NCI-H748 (cell line): ENCODE measurements around the gene SPANXA1.
"Not testable (repeated sequence)": the region's sequence is repeated elsewhere in the genome, so short reads cannot be mapped to it uniquely, and the experiment has no call there.

Source experiments
- DNase-seq: peaks from one replicate; lab custom pipeline; 2025; ENCODE audit not compliant: unreplicated experiment; lab: John Stamatoyannopoulos, UW

Gene SPANXA1, protein sequence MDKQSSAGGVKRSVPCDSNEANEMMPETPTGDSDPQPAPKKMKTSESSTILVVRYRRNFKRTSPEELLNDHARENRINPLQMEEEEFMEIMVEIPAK

DNA sequence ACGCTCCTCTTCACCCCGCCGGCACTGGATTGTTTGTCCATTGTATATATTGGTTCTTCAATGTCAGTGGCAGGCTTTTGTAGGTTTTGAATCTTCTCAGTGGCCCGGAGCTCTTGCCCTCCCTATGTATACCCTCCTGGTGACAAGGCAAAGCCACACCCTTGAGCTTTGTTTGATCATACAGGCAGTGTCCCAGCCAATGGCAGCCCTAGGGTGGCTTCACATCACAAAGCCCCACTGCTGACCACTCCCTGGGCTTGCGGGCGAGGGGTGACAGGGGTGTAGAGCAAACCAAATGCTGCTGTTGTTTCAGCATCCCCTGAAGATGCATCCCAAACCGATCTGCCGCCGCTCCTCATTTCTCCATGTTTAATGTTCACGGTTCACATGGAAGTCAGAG lies at the start of gene SPANXA1:
TSS of gene SPANXA1 (minus strand) at position 101 of the 400 bp plus-strand sequence. CDS start at position 41, 60 bp downstream.
- not testable (repeated sequence) for DNase-seq

DNA sequence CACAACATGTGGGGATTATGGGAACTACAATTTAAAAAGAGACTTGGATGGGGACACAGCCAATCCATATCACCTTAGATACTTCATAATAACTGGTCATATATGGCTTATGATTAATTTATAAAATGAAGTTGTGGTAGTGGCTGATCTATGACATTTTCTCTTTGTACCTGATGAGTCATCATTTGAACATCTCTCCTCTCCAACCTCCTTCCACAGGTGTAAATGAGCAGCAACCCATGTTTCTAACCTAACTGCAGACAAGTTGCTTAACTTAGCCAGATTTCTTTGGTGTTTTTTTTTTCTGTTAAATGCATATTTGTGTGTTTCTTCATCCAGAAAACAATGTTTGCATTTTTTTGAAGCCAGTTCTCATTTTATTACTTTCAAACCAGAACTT lies 47.6 kb upstream of the SPANXA1 start:
- no peak for DNase-seq

DNA sequence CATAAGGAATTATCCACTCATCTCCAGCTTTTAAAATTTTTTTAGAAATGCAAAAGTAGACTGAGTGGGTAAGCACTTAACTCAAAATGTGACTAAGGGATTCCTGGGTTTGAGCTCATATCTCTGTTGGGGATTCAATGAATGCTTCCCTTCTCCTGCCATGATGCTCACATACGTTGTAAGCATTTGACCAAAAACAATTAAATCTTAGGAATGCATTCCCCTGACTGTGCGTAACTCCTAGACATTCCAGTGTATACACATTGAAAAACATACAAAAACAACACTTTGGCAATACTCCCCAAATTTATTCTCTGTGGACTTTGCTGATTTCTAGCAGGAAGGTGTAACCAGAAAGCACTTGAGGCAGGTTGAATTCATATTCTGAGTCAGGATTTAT lies 34.8 kb upstream of the SPANXA1 start:
- no peak for DNase-seq

DNA sequence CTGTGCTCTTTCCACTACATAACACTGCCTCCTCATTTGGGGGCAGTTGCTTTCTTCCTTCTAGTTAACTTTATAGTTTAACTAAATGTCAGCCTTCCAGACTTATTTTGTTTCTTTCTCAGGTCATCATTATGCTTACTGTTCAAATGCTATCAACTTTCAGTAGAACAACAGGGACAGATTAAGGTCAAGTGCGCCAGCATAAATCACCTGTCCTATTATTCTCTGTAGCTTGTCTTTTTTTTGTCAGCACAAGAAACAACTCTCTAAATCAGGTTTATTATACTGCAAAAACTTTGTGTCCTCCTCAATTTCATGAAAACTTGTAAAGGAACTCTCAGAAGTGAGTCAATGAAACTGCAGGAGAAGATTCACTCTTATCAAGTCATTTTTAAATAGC lies 24.6 kb upstream of the SPANXA1 start:
- DNase-seq: no peak

DNA sequence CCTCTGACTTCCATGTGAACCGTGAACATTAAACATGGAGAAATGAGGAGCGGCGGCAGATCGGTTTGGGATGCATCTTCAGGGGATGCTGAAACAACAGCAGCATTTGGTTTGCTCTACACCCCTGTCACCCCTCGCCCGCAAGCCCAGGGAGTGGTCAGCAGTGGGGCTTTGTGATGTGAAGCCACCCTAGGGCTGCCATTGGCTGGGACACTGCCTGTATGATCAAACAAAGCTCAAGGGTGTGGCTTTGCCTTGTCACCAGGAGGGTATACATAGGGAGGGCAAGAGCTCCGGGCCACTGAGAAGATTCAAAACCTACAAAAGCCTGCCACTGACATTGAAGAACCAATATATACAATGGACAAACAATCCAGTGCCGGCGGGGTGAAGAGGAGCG lies 4.9 kb upstream of the SPANXA1 start, which contains the start of gene SPANXA2:
TSS of gene SPANXA2 (plus strand) at position 301 of the 400 bp plus-strand sequence. CDS start at position 361, 60 bp downstream.
- DNase-seq: not testable (repeated sequence)

DNA sequence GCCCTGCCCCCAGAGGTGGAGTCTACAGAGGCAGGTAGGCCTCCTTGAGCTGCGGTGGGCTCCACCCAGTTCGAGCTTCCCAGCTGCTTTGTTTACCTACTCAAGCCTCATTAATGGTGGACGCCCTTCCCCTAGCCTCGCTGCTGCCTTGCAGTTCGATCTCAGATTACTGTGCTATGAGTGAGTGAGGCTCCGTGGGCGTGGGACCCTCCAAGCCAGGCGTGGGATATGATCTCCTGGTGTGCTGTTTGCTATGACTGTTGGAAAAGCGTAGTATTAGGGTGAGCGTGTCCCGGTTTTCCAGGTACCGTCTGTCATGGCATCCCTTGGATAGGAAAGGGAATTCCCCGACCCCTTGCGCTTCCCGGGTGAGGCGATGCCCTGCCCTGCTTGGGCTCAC lies 42.0 kb downstream of the SPANXA1 start:
- not testable (repeated sequence) for DNase-seq
